Mucosa of gallbladder (tissue), 1 donor: Measurements from ENCODE around the gene FLVCR1. TPM values are rescaled to one million over a fixed set of nuclear protein-coding genes. Genes with fewer than 3 reads are reported as not detected.
"Not testable (repeated sequence)": the region's sequence is repeated elsewhere in the genome, so short reads cannot be mapped to it uniquely, and the experiment has no call there.

Source experiments
- DNase-seq: peaks from one replicate; pipeline ENCODE4 v3.0.0-alpha.2; 2020; ENCODE audit warnings: low spot score
- total RNA-seq: library from RNA; stranded (reverse); gene quantifications from one replicate; pipeline ENCODE4 v1.2.1, GENCODE V29; 2021
- donor health status: DM: no; HTN: no; CAD: no.

The FLVCR1 gene
- total RNA-seq, 1 donor from 2014 or later, result 9.4 TPM

DNA sequence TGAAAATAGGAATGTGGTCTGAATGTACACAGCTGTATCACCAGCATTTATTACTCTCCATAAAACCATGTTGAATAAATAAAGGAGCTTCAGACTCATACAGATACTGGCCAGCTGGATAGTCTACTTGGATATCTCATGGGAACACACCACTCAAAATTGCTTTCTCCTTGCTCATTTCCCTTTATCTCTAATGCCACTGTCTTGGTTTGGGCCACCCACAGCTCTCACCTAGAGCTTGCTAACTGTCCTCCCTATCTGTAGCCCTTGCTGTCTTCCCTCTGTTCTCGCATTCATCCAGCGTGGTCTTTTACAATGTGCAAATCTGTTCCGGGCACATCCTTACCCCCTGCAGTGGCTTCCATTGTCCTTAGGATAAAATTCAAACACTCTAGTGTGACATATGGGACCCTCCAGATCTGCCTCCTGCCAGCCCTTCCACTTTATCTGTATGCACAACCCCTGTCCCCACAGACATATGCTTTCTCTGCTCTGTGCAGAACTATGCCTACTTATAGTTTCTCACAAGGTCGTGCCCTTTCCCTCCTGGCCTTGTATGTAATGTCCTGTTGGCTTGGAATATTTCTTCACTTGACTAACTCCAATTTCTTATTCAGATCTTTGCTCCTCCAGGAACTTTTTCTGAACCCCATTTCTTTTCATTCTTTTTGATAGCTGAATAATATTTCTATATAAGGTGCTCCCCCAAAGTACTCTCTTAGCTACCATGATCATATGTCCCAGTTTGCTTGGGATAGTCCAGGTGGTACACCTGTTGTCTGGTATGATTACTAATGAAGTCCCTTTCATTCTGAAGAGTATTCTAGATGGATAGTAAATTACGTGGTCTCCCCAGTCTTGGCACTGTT is 2.9 kb downstream of the FLVCR1 start:
- DNase-seq, result no peak

DNA sequence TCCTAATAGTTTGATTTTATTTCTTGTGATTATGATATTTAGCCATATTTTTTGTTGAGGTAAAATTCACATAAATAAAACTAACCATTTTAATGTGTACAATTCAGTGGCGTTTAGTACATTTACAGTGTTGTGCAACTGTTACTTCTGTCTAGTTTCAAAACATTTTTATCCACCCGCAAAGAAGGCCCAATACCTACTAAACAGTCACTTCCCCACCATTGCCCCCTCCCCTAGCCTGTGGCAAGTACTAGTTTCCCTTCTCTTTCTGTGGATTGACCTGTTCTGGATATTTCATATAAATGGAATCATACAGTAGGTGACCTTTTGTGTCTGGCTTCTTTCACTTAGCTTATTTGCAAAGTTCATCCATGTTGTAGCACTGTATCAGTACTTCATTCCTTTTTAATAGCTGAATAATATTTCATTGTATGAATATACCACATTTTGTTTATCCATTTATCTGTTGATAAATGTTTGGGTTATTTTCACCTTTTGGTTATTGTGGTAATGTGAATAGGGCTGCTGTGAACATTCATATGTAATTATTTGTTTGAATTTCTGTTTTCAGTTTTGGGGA is 4.1 kb downstream of the FLVCR1 start:
- DNase-seq, result no peak

DNA sequence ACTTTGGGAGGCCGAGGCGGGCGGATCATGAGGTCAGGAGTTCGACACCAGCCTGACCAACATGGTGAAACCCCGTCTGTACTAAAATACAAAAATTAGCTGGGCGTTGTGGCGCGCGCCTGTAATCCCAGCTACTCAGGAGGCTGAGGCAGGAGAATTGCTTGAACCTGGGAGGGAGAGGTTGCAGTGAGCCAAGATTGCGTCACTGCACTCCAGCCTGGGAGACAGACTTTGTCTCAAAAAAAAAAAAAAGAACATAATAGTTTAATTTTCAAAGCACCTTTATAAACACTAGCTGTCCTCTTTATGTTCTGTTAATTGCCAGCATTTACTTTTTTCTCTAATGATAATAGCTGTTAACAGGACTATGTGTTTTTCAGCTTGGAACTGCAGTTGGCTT is 5.3 kb downstream of the FLVCR1 start:
- not testable (repeated sequence) for DNase-seq

DNA sequence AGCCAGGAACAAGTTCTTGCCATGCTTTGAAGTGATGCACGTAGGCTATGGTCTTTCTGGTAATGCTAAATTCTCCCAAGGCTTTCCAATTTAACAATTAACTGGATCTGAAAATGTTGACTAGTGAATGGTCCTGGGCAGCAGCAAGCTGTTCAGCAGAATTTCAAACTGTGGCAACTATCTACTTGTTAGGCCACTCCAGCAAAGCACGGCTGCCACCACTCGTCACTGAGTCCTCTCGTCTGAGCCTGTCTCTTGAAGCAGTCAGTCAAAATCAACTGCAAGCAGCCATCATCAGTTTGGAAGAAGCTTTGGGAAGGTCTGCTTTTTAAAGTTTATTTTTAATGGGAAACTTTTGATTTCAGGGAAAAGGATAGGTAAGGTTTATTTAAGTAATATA is 6.1 kb downstream of the FLVCR1 start:
- no peak for DNase-seq

DNA sequence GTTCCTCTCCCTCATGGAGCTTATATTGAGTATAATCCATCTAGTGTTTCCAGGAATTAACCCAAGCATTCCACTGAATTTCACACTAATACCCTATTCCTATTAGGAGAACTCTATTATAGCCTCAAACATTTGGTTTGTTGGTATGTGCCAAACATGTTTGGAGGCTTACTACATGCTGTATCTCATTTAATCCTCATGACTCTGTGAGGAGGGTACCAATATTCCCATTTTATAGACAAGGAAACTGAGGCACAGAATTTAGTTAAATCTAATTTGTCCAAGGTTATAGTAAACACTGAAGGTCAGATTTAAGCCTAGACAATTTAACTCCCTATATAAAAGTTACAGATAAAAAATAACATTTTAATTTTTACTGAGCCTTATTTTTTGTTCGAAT is 9.1 kb downstream of the FLVCR1 start:
- no peak for DNase-seq

DNA sequence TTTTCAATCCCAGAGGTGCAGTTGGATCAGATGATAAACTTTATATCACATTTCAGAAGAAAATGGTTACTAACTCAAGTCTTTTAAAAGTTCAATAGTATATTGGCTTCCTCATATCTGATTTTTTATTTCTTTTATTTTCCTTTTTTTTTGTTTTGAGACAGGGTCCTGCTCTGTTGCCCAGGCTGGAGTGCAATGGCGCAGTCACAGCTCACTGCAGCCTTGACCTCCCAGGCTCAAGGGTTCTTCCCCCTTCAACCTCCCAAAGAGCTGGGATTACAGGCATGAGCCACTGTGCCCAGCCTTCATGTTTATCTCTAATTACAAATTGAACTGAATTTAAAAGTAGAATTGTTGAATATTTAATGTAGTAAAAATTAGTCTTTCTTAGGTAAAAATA is 13.9 kb downstream of the FLVCR1 start:
- DNase-seq, result no peak

DNA sequence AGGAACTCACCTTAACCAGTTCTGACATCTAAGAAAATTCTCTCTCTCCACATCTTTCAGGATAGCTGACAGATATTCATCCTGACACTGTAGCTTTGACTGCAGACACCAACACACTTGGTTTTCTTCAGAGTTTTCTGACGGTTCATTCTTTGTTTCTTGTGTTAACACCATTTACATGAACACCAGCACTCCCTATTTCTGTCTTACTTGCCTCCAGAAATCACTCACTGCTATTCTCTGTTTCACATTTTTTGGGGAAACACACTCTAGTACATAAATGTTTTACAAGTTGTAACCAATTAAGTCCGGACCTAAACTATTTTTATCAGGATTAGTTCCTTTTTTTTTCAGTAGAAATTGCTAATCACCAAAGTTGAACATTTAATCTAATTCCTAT is 15.4 kb downstream of the FLVCR1 start:
- no peak for DNase-seq

DNA sequence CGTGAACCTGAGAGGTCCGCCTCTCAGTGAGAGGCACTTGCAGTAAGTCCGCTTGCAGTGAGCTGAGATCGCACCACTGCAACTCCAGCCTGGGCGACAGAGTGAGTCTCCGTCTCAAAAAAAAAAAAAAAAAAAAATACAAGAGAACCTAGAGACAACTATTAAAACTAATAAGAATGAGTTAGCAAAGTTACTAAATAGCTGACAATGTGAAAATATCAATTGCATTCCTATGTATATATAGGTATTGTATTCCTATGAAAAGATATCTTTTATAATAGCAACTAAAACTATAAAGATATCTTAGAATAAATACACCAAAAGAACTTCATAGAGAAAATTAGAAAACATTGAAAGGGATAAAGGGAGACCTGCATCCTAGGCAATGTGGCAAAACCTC is 20.3 kb downstream of the FLVCR1 start:
- DNase-seq, result no peak

DNA sequence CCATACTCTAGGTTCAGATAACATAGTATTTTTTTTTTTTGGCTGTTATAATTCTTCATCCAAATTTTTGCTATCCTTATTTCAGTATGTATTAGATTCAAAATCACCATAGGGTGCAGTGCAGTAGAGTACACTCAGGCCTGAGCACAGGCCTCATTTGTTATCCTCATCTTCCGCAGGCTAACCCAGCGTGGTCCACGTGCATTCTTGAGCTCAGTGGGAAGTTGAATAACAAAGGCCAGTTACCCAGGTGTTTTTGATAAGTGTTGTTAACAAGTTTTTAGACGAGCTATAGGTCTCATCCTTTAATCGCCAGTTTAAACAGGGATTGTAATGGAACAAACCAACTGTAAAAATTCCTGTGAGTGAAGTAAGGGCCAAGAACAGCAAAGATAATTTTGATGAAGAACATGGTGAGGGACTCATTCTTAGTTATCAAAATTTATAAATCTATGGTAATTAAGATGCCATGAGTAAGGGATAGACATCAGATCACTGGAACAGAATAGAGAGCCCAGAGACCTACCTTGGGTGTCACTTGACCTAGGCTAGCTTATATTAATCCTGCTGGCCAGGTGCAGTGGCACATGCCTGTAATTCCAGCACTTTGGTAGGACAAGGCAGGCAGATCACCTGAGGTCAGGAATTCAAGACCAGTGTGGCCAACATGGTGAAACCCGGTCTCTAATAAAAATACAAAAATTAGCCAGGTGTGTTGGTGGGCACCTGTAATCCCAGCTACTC is 22.0 kb downstream of the FLVCR1 start:
- no peak for DNase-seq

DNA sequence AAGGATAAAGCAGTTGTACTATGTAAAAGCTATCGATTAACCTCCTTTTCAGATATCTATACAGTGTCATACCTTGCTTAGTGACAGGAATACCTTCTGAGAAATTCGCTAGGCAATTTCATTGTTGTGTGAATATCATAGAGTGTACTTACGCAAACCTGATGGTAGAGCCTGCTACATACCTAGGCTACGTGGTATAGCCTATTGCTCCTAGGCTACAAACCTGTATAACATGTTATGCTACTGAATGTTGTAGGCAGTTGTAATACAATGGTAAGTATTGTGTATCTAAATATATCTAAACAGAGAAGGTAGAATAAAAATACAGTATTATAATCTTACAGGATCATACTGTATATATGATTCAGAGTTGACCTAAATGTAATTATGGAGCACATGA is 26.5 kb downstream of the FLVCR1 start:
- DNase-seq, result no peak

DNA sequence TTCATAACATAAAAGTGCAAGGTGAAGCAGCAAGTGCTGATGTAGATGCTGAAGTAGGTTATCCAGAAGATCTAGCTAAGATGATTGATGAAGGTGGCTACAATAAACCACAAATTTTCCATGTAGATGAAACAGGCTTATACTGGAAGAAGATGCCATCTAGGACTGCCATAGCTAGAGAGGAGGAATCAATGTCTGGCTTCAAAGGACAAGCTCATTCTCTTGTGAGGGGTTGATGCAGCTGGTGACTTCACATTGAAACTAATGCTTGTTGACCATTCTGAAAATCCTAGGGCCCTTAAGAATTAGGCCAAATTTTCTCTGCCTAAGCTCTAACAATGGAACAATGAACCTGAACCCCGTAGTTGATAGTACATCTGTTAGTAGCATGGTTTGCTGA is 34.0 kb downstream of the FLVCR1 start:
- no peak for DNase-seq

DNA sequence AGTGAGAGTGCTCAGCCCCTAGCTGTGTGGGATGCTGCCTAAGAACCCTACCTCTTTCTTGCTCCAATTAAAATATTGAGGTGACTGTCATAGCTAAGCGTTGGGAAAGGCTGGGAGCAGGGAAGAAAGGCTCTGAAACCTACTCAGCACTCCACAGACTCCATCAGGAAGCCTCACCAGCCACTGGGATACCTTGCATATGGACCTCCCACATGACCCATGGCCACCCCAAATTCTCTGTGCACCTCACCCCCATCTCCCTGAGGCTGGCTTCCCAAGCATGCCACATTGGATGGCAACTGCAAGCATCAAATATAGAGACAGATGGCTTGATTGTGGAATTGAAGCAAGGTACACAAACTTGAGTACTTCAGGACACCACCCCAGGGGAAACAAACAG is 41.8 kb downstream of the FLVCR1 start:
- DNase-seq, result no peak

DNA sequence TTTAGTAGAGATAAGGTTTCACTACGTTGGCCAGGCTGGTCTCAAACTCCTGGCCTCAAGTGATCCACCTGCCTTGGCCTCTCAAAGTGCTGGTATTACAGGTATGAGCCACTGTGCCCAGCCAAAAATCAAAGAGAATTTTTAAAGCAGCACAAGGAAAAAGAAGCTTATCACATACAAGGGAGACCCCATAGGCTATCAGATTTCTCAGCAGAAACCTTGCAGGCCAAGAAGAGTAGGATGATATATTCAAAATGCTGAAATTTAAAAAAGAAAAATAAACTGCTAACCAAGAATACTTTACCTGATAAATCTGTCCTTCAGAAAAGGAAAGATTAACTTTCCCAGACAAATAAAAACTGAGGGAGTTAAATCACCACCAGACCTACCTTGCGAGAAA is 43.2 kb downstream of the FLVCR1 start:
- DNase-seq, result no peak

DNA sequence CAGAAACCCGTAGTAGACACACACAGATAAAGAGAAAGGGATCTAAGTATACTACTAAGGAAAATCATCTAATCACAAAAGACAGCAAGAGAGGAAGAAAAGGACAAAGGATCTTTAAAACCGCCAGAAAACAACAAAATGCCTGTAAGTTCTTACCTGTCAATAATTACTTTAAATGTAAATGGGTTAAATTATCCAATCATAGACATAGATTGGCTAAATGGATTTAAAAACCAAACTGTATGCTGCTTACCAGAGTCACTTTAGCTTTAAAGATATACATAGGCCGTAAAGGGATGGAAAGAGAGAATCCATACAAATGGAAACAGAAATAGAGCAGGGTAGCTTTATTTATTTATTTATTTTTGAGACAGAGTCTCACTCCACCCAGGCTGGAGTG is 44.0 kb downstream of the FLVCR1 start:
- no peak for DNase-seq

DNA sequence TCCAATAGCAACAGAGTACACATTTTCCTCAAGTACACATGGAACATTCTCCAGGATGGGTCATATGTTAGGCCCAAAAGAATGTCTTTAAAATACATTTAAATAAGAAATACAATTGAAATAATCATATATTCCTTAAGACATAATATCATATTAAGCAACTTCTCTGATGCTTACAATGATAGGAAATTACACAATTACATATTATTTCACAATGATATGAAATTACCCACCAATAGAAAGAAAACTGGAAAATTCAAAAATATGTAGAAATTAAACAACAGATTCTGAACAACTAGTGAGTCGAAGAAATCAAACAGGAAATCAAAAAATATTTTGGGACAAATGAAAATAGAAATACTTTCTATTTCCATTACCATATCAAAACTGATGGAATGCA is 45.6 kb downstream of the FLVCR1 start:
- DNase-seq, result no peak

DNA sequence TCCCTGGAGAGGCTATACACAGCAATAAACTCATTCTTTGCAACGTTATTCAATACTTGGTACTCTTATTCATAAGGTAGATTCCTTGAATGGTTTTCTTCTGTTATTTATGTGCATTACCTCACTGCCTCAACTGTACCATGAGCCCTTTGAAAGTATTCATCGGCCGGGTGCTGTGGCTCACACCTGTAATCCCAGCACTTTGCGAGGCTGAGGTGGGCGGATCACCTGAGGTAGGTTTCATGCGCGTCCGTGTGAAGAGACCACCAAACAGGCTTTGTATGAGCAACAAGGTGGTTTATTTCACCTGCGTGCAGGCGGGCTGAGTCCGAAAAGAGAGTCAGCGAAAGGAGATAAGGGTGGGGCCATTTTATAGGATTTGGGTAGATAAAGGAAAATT is 50.0 kb downstream of the FLVCR1 start:
- DNase-seq, result not testable (repeated sequence)

DNA sequence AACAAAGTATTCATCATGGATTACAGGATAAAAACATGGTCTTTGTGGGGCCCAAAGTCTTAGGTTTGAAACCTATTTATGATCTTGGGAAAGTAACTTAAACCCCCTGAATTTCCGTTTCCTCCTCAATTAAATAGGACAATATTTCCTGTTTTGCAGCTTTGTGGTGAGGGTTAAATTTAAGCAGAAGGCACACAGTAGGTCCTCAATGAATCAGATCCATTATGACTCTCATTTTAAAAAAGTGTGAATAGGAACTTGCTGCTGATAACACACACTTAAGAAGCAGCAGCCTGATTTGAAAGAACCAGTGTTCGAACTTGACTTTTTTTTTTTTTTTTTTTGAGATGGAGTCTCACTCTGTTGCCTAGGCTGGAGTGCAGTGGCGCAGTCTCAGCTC is 50.9 kb downstream of the FLVCR1 start:
- DNase-seq, result no peak

DNA sequence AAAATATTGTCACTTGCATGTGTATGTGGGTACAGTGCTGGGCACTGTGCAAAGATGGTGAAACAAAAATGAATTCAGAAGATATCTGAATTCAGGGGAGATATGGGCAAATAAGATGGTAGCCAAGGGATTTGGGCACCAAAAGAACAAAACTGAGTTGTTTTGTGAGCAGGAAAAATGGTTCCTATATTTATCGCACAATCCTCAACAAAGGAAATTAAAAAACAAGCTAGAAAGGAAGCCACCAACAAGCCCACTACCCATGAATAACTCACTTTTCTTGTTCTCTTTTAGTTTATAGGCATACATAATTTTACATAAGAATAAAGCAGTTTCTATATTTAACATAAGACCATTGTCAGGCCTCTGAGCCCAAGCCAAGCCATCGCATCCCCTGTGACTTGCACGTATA is 51.6 kb downstream of the FLVCR1 start:
- no peak for DNase-seq

DNA sequence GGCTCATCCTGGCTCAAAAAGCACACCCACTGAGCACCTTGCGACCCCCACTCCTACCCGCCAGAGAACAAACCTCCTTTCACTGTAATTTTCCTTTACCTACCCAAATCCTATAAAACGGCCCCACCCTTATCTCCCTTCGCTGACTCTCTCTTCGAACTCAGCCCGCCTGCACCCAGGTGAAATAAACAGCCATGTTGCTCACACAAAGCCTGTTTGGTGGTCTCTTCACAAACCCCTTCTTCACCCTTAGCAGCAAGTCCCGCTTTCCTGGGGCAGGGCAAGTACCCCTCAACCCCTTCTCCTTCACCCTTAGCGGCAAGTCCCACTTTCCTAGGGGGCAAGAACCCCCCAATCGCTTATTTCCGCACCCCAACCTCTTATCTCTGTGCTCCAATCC is 52.1 kb downstream of the FLVCR1 start:
- DNase-seq, result not testable (repeated sequence)

DNA sequence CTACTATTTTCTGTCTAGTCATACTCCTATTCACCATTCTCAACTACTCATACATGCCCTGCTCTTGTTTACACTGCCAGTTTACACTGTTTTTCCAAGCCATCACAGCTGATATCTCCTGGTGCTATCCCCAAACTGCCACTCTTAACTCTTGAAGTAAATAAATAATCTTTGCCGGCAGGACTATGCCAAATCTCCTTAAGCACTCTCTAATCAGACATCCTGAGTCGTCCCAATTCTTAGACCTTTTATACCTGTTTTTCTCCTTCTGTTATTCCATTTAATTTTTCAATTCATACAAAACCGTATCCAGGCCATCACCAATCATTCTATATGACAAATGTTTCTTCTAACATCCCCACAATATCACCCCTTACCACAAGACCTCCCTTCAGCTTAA is 55.6 kb downstream of the FLVCR1 start:
- DNase-seq, result not testable (repeated sequence)

DNA sequence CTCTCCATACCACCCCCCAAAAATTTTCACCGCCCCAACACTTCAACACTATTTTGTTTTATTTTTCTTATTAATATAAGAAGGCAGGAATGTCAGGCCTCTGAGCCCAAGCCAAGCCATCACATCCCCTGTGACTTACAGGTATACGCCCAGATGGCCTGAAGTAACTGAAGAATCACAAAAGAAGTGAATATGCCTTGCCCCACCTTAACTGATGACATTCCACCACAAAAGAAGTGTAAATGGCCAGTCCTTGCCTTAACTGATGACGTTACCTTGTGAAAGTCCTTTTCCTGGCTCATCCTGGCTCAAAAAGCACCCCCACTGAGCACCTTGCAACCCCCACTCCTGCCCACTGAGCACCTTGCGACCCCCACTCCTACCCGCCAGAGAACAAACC is 56.0 kb downstream of the FLVCR1 start:
- DNase-seq, result not testable (repeated sequence)

DNA sequence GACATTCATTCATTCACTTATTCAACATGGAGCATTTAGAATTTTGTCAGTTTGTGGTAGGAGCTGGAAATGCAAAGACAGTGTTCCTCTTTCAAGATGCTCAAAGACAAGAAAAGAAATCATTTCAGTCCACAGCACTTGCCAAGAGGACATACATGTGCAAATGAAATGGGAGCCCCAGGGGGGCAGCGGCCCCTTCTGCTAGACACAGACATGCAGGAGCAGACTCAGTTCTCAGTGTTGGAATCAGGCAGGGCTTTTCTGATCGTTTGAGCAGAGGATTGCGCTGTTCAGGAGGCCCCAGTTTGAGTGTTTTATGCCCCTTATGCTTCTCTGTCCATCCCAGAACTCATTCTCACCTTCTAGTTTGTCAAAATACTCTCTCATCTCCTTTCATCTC is 56.7 kb downstream of the FLVCR1 start:
- no peak for DNase-seq
